Body of pancreas (tissue), 4 donors: ENCODE data around the gene FABP7.
A peak's percentile ranks its signal among the peaks of the same experiment; 100 is the strongest.

Experiments used
- POLR2A ChIP-seq, 3 donors: fragments of 450-650 bp; IDR thresholded peaks; one replicate each; pipeline ENCODE4 v1.6.1; 2016; ENCODE audit warnings: antibody characterized with exemption in 3 of 3, mild to moderate bottlenecking in 2 of 3
- TF ChIP-seq, protein P1 (sequence below), 7 experiments: fragments of 450-650 bp in 4 of 7; fragments of 200-600 bp in 3 of 7; sonication (generic) in 3 of 7; IDR thresholded peaks; one replicate each; pipeline ENCODE4 v1.5.1; 2016 to 2019; ENCODE audit warnings: antibody characterized with exemption in 7 of 7

DNA sequence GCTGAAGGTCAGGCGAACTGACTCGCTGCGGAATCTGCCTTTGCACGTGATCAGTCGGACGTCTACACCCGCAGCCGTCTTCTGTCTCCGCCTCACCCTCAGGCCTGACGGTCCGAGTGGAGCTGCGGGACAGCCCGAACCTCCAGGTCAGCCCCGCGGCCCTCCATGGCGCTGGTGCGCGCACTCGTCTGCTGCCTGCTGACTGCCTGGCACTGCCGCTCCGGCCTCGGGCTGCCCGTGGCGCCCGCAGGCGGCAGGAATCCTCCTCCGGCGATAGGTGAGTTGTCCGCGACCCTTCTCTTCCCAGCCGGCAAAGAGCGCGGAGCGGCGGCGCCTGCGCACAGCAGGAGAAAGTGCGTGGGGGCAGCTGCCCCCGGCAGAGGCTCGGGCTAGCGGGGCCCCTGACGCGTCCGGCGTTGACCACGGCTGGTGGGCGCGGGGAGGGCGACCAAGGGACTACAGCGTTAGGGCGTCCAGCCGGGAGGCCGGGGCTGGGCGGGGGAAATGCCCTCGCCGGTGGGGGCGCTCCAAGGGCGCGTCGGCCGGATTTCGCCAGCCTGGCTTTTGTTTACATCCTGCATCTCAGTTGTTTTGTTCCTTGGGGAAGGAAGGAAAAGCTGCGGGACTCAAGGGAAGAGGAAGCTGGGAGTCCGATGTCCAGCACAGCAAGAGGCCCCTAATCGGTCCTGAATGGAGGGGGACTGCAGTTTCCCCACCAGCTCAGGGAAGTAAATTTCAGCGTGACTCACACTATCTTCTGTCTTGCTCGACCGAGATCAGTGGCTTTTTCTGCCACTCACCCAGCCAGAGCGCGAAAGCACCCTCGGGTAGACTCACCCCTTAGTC, 9.9 kb downstream of the FABP7 start, which contains the start of gene SMPDL3A:
- TF ChIP-seq, protein P1, sequence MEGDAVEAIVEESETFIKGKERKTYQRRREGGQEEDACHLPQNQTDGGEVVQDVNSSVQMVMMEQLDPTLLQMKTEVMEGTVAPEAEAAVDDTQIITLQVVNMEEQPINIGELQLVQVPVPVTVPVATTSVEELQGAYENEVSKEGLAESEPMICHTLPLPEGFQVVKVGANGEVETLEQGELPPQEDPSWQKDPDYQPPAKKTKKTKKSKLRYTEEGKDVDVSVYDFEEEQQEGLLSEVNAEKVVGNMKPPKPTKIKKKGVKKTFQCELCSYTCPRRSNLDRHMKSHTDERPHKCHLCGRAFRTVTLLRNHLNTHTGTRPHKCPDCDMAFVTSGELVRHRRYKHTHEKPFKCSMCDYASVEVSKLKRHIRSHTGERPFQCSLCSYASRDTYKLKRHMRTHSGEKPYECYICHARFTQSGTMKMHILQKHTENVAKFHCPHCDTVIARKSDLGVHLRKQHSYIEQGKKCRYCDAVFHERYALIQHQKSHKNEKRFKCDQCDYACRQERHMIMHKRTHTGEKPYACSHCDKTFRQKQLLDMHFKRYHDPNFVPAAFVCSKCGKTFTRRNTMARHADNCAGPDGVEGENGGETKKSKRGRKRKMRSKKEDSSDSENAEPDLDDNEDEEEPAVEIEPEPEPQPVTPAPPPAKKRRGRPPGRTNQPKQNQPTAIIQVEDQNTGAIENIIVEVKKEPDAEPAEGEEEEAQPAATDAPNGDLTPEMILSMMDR (IDR thresholded peaks at IDR 0.05): peak; percentile 29 to 59 (median 51)
- TF ChIP-seq POLR2A (IDR thresholded peaks at IDR 0.05): peak; percentile 88 to 93 (median 91)
